Large intestine (tissue), 3 donors: ENCODE results near the gene CCNG2. TPM values are rescaled to one million over a fixed set of nuclear protein-coding genes. Genes with fewer than 3 reads are reported as not detected.

Experiments used
- DNase-seq, 2 donors: peaks; one replicate each; pipeline versions ENCODE4 v3.0.0 to v3.0.0-alpha.2; 2013
- H3K27ac ChIP-seq: one replicate; pipeline ENCODE4 v1.5.1; 2013; ENCODE audit warnings: low read length
- H3K27me3 ChIP-seq: 2 replicates; pipeline ENCODE4 v1.6.1; 2013; ENCODE audit warnings: low read length; ENCODE audit not compliant: control insufficient read depth, insufficient read depth
- H3K36me3 ChIP-seq: 2 replicates; pipeline ENCODE4 v1.6.1; 2013; ENCODE audit warnings: low read length; ENCODE audit not compliant: control insufficient read depth, insufficient read depth
- H3K4me1 ChIP-seq: one replicate; pipeline ENCODE4 v1.6.1; 2013; ENCODE audit warnings: low read length; ENCODE audit not compliant: control insufficient read depth, insufficient read depth
- H3K4me3 ChIP-seq: one replicate; pipeline ENCODE4 v1.5.1; 2013; ENCODE audit warnings: low read length
- H3K9me3 ChIP-seq: one replicate; pipeline ENCODE4 v1.6.1; 2013; ENCODE audit warnings: mild to moderate bottlenecking, low read depth, low read length, moderate library complexity; ENCODE audit not compliant: control insufficient read depth
- WGBS: methylation state at CpG from one replicate; pipeline ENCODE4 v1.1.5; 2013; ENCODE audit warnings: low lambda C conversion rate; ENCODE audit not compliant: insufficient coverage; 5-methylcytosine and 5-hydroxymethylcytosine counted together
- polyA plus RNA-seq: library from polyadenylated mRNA; unstranded; fragments of 120-200 nt; gene quantifications from one replicate; pipeline ENCODE4 v1.2.1, GENCODE V29; 2013

The CCNG2 gene
- polyA plus RNA-seq, 1 donor: 154 TPM

- no peaks in the 10 kb centered on the region for H3K27me3 ChIP-seq
Measured at GRCh38 chr4:77197831-77198230, 40.8 kb downstream of the CCNG2 start.

GRCh38 chr4:77199276-77199675 lies 42.3 kb downstream of the CCNG2 start:
- Histone ChIP-seq H3K27ac (no peak overlapping the region), H3K4me1 (peaks cover 11% of the 10 kb centered on the region), H3K36me3 (no peaks in the 10 kb centered on the region), H3K27me3 (no peaks in the 10 kb centered on the region), H3K4me3 (no peak overlapping the region), H3K9me3 (no peaks in the 10 kb centered on the region)
- DNase-seq: no peak
- WGBS: no CpG with 5 or more reads among the region's 2 CpGs

More at GRCh38 chr4:77197831-77198230, 40.8 kb downstream of the CCNG2 start:
- H3K4me3 ChIP-seq: no peak overlapping the region
- DNase-seq: no peak
- no peak overlapping the region for H3K27ac ChIP-seq
- WGBS: no CpG with 5 or more reads among the region's 2 CpGs
- H3K36me3 ChIP-seq: no peaks in the 10 kb centered on the region
- no peaks in the 10 kb centered on the region for H3K9me3 ChIP-seq
- H3K4me1 ChIP-seq: peaks cover 5% of the 10 kb centered on the region

- H3K4me1 ChIP-seq: peaks cover 11% of the 10 kb centered on the region
- H3K4me3 ChIP-seq: no peak overlapping the region
- no peak for DNase-seq
- no peaks in the 10 kb centered on the region for H3K36me3 ChIP-seq
- H3K27me3 ChIP-seq: no peaks in the 10 kb centered on the region
- no peaks in the 10 kb centered on the region for H3K9me3 ChIP-seq
- WGBS: no CpG with 5 or more reads among the region's 1 CpG
- no peak overlapping the region for H3K27ac ChIP-seq
Measured at GRCh38 chr4:77199701-77200100, 42.7 kb downstream of the CCNG2 start.

GRCh38 chr4:77201343-77201742 lies 44.3 kb downstream of the CCNG2 start:
- peaks cover 11% of the 10 kb centered on the region for H3K4me1 ChIP-seq
- H3K9me3 ChIP-seq: no peaks in the 10 kb centered on the region
- no peak overlapping the region for H3K4me3 ChIP-seq
- 100% methylated on average over 1 of the region's 1 CpG for WGBS
- no peak for DNase-seq
- H3K36me3 ChIP-seq: no peaks in the 10 kb centered on the region
- no peak overlapping the region for H3K27ac ChIP-seq
- no peaks in the 10 kb centered on the region for H3K27me3 ChIP-seq

GRCh38 chr4:77201857-77202256 lies 44.9 kb downstream of the CCNG2 start:
- no peaks in the 10 kb centered on the region for H3K9me3 ChIP-seq
- peaks cover 11% of the 10 kb centered on the region for H3K4me1 ChIP-seq
- WGBS: no CpG with 5 or more reads among the region's 3 CpGs
- no peaks in the 10 kb centered on the region for H3K36me3 ChIP-seq
- H3K27me3 ChIP-seq: no peaks in the 10 kb centered on the region
- peak in 1 of 2 donors; percentile 4 for DNase-seq
- H3K4me3 ChIP-seq: no peak overlapping the region
- peak overlapping the region; percentile 44 for H3K27ac ChIP-seq

GRCh38 chr4:77202491-77202890 lies 45.5 kb downstream of the CCNG2 start:
- H3K27me3 ChIP-seq: no peaks in the 10 kb centered on the region
- H3K27ac ChIP-seq: peak overlapping the region; percentile 63
- peak; percentile 78 to 86 for DNase-seq
- no peaks in the 10 kb centered on the region for H3K36me3 ChIP-seq
- WGBS: 33% methylated on average over 1 of the region's 1 CpG
- H3K4me3 ChIP-seq: no peak overlapping the region
- H3K9me3 ChIP-seq: no peaks in the 10 kb centered on the region
- peaks cover 11% of the 10 kb centered on the region for H3K4me1 ChIP-seq

- H3K36me3 ChIP-seq: no peaks in the 10 kb centered on the region
- peak; percentile 66 to 69 for DNase-seq
- H3K9me3 ChIP-seq: no peaks in the 10 kb centered on the region
- no CpG with 5 or more reads among the region's 8 CpGs for WGBS
- H3K27ac ChIP-seq: peak overlapping the region; percentile 63
- H3K4me1 ChIP-seq: peaks cover 11% of the 10 kb centered on the region
- H3K4me3 ChIP-seq: no peak overlapping the region
- no peaks in the 10 kb centered on the region for H3K27me3 ChIP-seq
Measured at GRCh38 chr4:77203380-77204197, 46.6 kb downstream of the CCNG2 start.

- H3K4me1 ChIP-seq: peaks cover 11% of the 10 kb centered on the region
- no peak for DNase-seq
- H3K27ac ChIP-seq: no peak overlapping the region
- H3K27me3 ChIP-seq: no peaks in the 10 kb centered on the region
- no peaks in the 10 kb centered on the region for H3K9me3 ChIP-seq
- H3K4me3 ChIP-seq: no peak overlapping the region
- no peaks in the 10 kb centered on the region for H3K36me3 ChIP-seq
Measured at GRCh38 chr4:77204621-77205020, 47.6 kb downstream of the CCNG2 start.

- Histone ChIP-seq H3K27me3 (no peaks in the 10 kb centered on the region), H3K36me3 (no peaks in the 10 kb centered on the region), H3K27ac (no peak overlapping the region), H3K9me3 (no peaks in the 10 kb centered on the region), H3K4me3 (no peak overlapping the region), H3K4me1 (no peaks in the 10 kb centered on the region)
- WGBS: no CpG with 5 or more reads among the region's 1 CpG
- no peak for DNase-seq
Measured at GRCh38 chr4:77209012-77209411, 52.0 kb downstream of the CCNG2 start.

GRCh38 chr4:77209936-77210335 lies 52.9 kb downstream of the CCNG2 start:
- no peaks in the 10 kb centered on the region for H3K36me3 ChIP-seq
- H3K27ac ChIP-seq: no peak overlapping the region
- WGBS: no CpG with 5 or more reads among the region's 5 CpGs
- no peaks in the 10 kb centered on the region for H3K27me3 ChIP-seq
- H3K9me3 ChIP-seq: no peaks in the 10 kb centered on the region
- no peak for DNase-seq
- no peak overlapping the region for H3K4me3 ChIP-seq
- H3K4me1 ChIP-seq: no peaks in the 10 kb centered on the region

GRCh38 chr4:77215107-77215506 lies 58.1 kb downstream of the CCNG2 start:
- H3K27ac ChIP-seq: no peak overlapping the region
- H3K9me3 ChIP-seq: no peaks in the 10 kb centered on the region
- H3K36me3 ChIP-seq: no peaks in the 10 kb centered on the region
- no peaks in the 10 kb centered on the region for H3K4me1 ChIP-seq
- DNase-seq: no peak
- no peaks in the 10 kb centered on the region for H3K27me3 ChIP-seq
- WGBS: 86% methylated on average over 1 of the region's 4 CpGs
- no peak overlapping the region for H3K4me3 ChIP-seq
